Breast epithelium (tissue), 4 donors: ENCODE data around the gene ME3. TPM values are rescaled to one million over a fixed set of nuclear protein-coding genes. Genes with fewer than 3 reads are reported as not detected.

Experiments used
- DNase-seq, 2 donors: peaks; one replicate each; pipeline ENCODE4 v3.0.0-alpha.2; 2019; ENCODE audit warnings: low spot score in 2 of 2
- H3K27ac ChIP-seq, 2 donors: fragments of 200-600 bp; sonication (generic) in 1 of 2; one replicate each; pipeline ENCODE4 v1.5.1; 2016 to 2019; ENCODE audit warnings: mild to moderate bottlenecking in 1 of 2
- H3K27me3 ChIP-seq, 2 donors: fragments of 200-600 bp; sonication (generic) in 1 of 2; one replicate each; pipeline versions ENCODE4 v1.5.1 to v1.6.0; 2017 to 2019; ENCODE audit warnings: control low read depth in 1 of 2, mild to moderate bottlenecking in 1 of 2
- H3K36me3 ChIP-seq: fragments of 200-600 bp; one replicate; pipeline ENCODE4 v1.5.1; 2019
- H3K4me1 ChIP-seq, 2 donors: fragments of 200-600 bp; sonication (generic); one replicate each; pipeline ENCODE4 v1.5.1; 2016 to 2019; ENCODE audit warnings: control low read depth in 1 of 2
- H3K4me3 ChIP-seq, 3 donors: fragments of 200-600 bp; sonication (generic); 1 replicate in 2 of 3; 2 replicates in 1 of 3; pipeline ENCODE4 v1.5.1; 2016 to 2019; ENCODE audit warnings: mild to moderate bottlenecking in 3 of 3, moderate library complexity in 2 of 3
- H3K9me3 ChIP-seq, 2 donors: fragments of 200-600 bp; sonication (generic) in 1 of 2; one replicate each; pipeline ENCODE4 v1.5.1; 2016 to 2019; ENCODE audit warnings: control low read depth in 1 of 2
- POLR2A ChIP-seq: fragments of 450-650 bp; IDR thresholded peaks from one replicate; pipeline ENCODE4 v1.6.1; 2016; ENCODE audit warnings: antibody characterized with exemption, mild to moderate bottlenecking, moderate library complexity
- POLR2AphosphoS5 ChIP-seq, 3 donors: sonication (generic); formaldehyde crosslinking; IDR thresholded peaks; one replicate each; pipeline ENCODE4 v1.6.1; 2017; ENCODE audit warnings: antibody characterized with exemption in 3 of 3
- intact Hi-C: fragments of 100-400 bp; cut with DNase I; formaldehyde crosslinking; loops from one replicate; pipeline ENCODE4 v1.15.1; 2023; ENCODE audit warnings: low total_unique reads
- total RNA-seq, 3 donors: library from RNA; depleted of rRNA; stranded (reverse); fragments of >200 nt; gene quantifications; one replicate each; pipeline ENCODE4 v1.1.0, GENCODE V29; 2016
- TF ChIP-seq, protein P1 (sequence below), 3 donors: fragments of 450-650 bp; IDR thresholded peaks; one replicate each; pipeline ENCODE4 v1.5.1; 2016 to 2017; ENCODE audit warnings: antibody characterized with exemption in 3 of 3, mild to moderate bottlenecking in 3 of 3, moderate library complexity in 3 of 3

The ME3 gene
- total RNA-seq, 3 donors from 2014 or later: 53.0 to 68.5 (median 56.3) TPM

DNA sequence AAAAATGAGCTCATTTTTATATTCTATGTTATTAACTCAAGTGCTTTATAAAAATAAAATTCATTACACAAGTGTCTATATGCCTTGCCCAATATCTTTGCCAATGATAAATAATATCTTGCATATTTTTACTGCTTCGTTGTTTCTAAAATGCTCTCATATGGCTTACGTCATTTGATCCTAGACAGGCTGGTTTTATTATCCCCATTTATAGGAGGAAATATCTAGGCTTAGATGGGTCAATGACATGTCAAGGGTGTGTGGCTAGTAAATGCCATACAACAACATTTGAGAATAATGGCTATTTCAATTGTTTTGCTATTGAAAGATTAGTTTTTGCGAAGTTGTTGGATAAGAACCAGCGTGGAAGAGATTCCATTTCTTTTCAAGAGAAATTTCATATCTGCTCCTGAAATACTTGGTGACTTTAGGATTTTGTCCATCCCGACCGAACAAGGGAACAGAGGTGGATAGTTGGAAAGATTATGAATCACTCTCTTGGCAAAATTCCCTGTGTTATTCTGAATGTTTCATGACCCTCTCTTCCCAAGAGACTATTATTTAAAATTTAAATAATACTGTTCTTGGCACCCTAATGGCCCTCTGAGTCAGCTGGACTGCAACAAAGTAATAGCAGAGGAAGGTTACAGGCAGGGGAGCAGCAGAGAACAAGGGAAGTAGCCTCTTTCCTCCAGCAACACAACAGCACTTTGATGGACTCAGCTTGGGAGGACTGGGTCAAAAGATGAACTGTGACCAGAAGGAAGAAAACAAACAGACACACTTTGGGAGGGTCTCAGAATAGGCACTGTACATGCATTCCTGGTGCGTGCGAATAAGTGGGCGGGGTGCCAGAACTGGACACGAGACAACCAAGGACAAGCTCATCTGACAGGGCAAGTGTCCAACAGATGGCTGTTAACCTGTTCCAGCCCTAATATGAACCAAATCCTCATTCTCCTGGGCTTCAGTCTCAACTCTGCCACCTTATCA is 94.5 kb downstream of the ME3 start:
- H3K4me3 ChIP-seq: peak overlapping the region in 1 of 3 donors; percentile 19
- DNase-seq: peak in 1 of 2 donors; percentile 36

DNA sequence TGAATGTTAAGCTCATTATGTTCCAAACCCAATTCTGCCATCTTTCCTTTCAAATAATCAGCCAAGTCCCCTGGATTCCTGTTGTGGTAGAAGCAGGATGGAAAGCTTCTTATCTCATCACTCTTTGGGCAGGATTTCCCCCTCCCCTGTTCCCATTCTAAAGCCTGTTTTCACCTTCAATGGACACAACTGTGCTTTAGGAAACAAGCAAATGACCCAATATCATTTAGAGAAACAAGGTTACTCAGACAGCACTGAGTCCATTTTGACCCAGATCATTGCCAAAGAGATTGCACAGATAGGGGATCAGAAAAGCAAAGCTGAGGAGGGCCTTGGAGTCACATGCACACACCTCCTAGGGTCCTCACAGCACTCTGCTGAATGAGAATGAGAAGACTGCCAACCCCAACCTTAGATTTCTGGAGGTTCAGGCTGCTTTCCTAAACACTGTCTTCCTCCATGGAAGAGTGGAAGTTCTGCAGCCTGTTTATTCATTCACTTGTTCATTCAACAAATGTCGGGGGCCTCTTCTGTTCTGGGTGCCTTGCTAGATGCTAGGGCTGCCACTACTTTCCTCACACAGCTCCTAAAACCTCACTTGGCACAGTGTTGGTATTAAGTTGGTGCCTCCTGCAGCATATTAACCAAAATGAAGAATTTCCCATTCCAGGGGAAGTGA is 95.3 kb downstream of the ME3 start:
- intact Hi-C loops: no loop called here
- TF ChIP-seq, protein P1, sequence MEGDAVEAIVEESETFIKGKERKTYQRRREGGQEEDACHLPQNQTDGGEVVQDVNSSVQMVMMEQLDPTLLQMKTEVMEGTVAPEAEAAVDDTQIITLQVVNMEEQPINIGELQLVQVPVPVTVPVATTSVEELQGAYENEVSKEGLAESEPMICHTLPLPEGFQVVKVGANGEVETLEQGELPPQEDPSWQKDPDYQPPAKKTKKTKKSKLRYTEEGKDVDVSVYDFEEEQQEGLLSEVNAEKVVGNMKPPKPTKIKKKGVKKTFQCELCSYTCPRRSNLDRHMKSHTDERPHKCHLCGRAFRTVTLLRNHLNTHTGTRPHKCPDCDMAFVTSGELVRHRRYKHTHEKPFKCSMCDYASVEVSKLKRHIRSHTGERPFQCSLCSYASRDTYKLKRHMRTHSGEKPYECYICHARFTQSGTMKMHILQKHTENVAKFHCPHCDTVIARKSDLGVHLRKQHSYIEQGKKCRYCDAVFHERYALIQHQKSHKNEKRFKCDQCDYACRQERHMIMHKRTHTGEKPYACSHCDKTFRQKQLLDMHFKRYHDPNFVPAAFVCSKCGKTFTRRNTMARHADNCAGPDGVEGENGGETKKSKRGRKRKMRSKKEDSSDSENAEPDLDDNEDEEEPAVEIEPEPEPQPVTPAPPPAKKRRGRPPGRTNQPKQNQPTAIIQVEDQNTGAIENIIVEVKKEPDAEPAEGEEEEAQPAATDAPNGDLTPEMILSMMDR (IDR thresholded peaks at IDR 0.05): no peak
- no peak for TF ChIP-seq POLR2AphosphoS5 (IDR thresholded peaks at IDR 0.05)
- TF ChIP-seq POLR2A: no peak

More for the DNA sequence above, 94.5 kb downstream of the ME3 start:
- Histone ChIP-seq H3K27me3 (no peaks in the 10 kb centered on the region), H3K27ac (peak overlapping the region; percentile 64 to 71), H3K36me3 (no peaks in the 10 kb centered on the region), H3K4me1 (peaks cover 0 to 8% of the 10 kb centered on the region in 2 donors), H3K9me3 (no peaks in the 10 kb centered on the region)
- TF ChIP-seq POLR2AphosphoS5 (IDR thresholded peaks at IDR 0.05): peak; percentile 21 to 73 (median 34)
- TF ChIP-seq, protein P1 (IDR thresholded peaks at IDR 0.05): no peak
- no peak for TF ChIP-seq POLR2A
- intact Hi-C loops: no loop called here

DNA sequence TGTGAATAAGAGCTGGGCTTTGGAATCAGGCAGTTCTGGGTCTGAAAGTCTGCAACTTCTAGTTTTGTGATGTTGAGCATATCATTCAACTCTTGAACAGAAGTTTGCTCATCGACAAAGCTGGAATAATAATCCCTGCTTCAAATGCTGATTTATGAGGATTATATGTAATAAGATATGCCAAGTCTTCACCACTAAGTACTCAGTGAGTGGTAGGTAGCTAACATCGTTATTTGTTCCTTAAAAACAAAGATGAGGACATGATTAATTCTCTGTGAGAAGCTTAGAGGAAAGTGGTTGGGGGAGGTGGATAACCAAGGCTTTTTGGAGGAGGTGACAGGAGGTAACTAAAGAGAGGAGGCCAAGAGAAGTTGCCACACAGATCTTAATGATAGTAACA is 96.5 kb downstream of the ME3 start:
- H3K4me3 ChIP-seq: no peak overlapping the region
- no peaks in the 10 kb centered on the region for H3K27me3 ChIP-seq
- H3K36me3 ChIP-seq: no peaks in the 10 kb centered on the region
- DNase-seq: no peak
- TF ChIP-seq POLR2A: no peak
- TF ChIP-seq POLR2AphosphoS5 (IDR thresholded peaks at IDR 0.05): no peak
- TF ChIP-seq, protein P1 (IDR thresholded peaks at IDR 0.05): no peak
- H3K9me3 ChIP-seq: no peaks in the 10 kb centered on the region
- intact Hi-C loops: no loop called here
- no peak overlapping the region for H3K27ac ChIP-seq
- peaks cover 0 to 8% of the 10 kb centered on the region in 2 donors for H3K4me1 ChIP-seq

More for the DNA sequence above, 95.3 kb downstream of the ME3 start:
- no peak for DNase-seq
- no peaks in the 10 kb centered on the region for H3K36me3 ChIP-seq
- peaks cover 0 to 8% of the 10 kb centered on the region in 2 donors for H3K4me1 ChIP-seq
- H3K27me3 ChIP-seq: no peaks in the 10 kb centered on the region
- H3K27ac ChIP-seq: peak overlapping the region in 1 of 2 donors; percentile 40
- no peaks in the 10 kb centered on the region for H3K9me3 ChIP-seq
- no peak overlapping the region for H3K4me3 ChIP-seq

DNA sequence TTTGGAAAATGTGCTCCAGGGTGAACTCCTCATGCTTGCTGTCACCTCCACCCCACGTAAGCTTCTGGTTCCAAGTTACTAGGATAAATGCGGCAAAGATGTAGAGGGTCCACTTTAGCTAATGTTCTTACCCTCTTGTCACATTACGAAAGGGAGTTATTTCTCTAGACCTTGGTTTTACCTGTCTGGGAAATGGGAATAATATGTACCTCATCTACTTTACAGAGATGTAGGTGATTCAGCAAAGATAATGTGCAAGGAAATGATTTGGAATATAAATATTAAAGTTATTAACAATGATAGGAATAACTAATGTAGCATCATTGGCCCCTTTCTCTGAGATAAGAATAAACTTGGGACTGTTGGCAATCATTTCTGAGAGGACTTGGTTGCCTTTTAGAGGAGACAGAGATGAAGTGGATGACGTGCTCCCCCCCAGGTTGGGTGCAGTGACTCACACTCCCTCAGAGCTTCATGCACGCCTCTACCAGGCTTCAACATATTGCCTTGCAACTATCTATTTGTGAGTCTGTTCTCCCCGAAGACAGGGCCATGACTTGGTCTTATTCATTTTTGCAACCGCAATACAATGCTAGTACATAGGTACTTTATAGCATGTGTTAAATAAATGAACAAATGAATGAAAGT is 97.1 kb downstream of the ME3 start:
- H3K27me3 ChIP-seq: no peaks in the 10 kb centered on the region
- H3K9me3 ChIP-seq: no peaks in the 10 kb centered on the region
- intact Hi-C loops: no loop called here
- H3K4me3 ChIP-seq: no peak overlapping the region
- no peak for DNase-seq
- peaks cover 0 to 8% of the 10 kb centered on the region in 2 donors for H3K4me1 ChIP-seq
- H3K36me3 ChIP-seq: no peaks in the 10 kb centered on the region
- no peak overlapping the region for H3K27ac ChIP-seq
- TF ChIP-seq POLR2AphosphoS5 (IDR thresholded peaks at IDR 0.05) (no peak), POLR2A (no peak)
- TF ChIP-seq, protein P1 (IDR thresholded peaks at IDR 0.05): no peak
